GM18951 (cell line): Measurements from ENCODE around the gene TCAP.

ENCODE experiments used
- POLR2A ChIP-seq: IDR thresholded peaks from 4 replicates; pipeline ENCODE4 v1.6.1; 2011; ENCODE audit warnings: mild to moderate bottlenecking; ENCODE audit not compliant: insufficient read length, insufficient read depth; ENCODE audit errors: extremely low read depth
- in situ Hi-C: fragments of 300-500 bp; cut with MboI; formaldehyde crosslinking; loops from one replicate; pipeline ENCODE4 v1.12.0; 2022; ENCODE audit warnings: low sequenced_read_pairs, mixed read lengths, inconsistent platforms; ENCODE audit not compliant: unreplicated experiment

Gene TCAP

GRCh38 chr17:39648616-39649366, 16.4 kb upstream of the TCAP start:
- in situ Hi-C loops, result no loop called here

GRCh38 chr17:39650121-39650579, 15.0 kb upstream of the TCAP start:
- TF ChIP-seq POLR2A, result no peak

More at GRCh38 chr17:39648616-39649366, 16.4 kb upstream of the TCAP start:
- TF ChIP-seq POLR2A, result no peak

GRCh38 chr17:39651923-39652586, 13.1 kb upstream of the TCAP start:
- in situ Hi-C loops, result no loop called here
- no peak for TF ChIP-seq POLR2A

More at GRCh38 chr17:39650121-39650579, 15.0 kb upstream of the TCAP start:
- in situ Hi-C loops, result no loop called here

- in situ Hi-C loops, result no loop called here
- TF ChIP-seq POLR2A, result no peak
These were observed 12.4 kb upstream of the TCAP start for GRCh38 chr17:39652587-39653315.

- in situ Hi-C loops, result no loop called here
These were observed 11.9 kb upstream of the TCAP start for GRCh38 chr17:39653316-39653661.

GRCh38 chr17:39653662-39654331, 11.4 kb upstream of the TCAP start:
- in situ Hi-C loops, result no loop called here
- no peak for TF ChIP-seq POLR2A

More at GRCh38 chr17:39653316-39653661, 11.9 kb upstream of the TCAP start:
- no peak for TF ChIP-seq POLR2A

- in situ Hi-C loops, result no loop called here
- TF ChIP-seq POLR2A, result no peak
These were observed 10.0 kb upstream of the TCAP start for GRCh38 chr17:39655105-39655504.

- in situ Hi-C loops, result no loop called here
- TF ChIP-seq POLR2A, result no peak
These were observed 6.8 kb upstream of the TCAP start for GRCh38 chr17:39658346-39658745.

GRCh38 chr17:39658760-39659159, 6.4 kb upstream of the TCAP start:
- in situ Hi-C loops, result no loop called here
- no peak for TF ChIP-seq POLR2A

- in situ Hi-C loops, result no loop called here
- TF ChIP-seq POLR2A, result no peak
These were observed 5.7 kb upstream of the TCAP start for GRCh38 chr17:39659279-39660010.

- in situ Hi-C loops, result no loop called here
- no peak for TF ChIP-seq POLR2A
These were observed 5.2 kb upstream of the TCAP start for GRCh38 chr17:39660011-39660360.
